Smooth muscle cell (in vitro differentiated cells): ENCODE data around the gene DOCK1. TPM values are rescaled to one million over a fixed set of nuclear protein-coding genes. Genes with fewer than 3 reads are reported as not detected.

Experiments used
- DNase-seq: peaks from one replicate; lab custom pipeline; 2025; ENCODE audit not compliant: unreplicated experiment; lab: John Stamatoyannopoulos, UW
- H2AFZ ChIP-seq: fragments of 200-600 bp; sonication (generic); 2 replicates; pipeline ENCODE4 v1.6.0; 2016; ENCODE audit warnings: antibody characterized with exemption, low read depth, mild to moderate bottlenecking
- H3F3A ChIP-seq: fragments of 200-600 bp; sonication (generic); 2 replicates; pipeline ENCODE4 v1.6.0; 2017; ENCODE audit warnings: antibody characterized with exemption, low read depth
- H3K27ac ChIP-seq: fragments of 200-600 bp; sonication (generic); 2 replicates; pipeline ENCODE4 v1.5.1; 2016; ENCODE audit warnings: low read depth, mild to moderate bottlenecking
- H3K27me3 ChIP-seq: fragments of 200-600 bp; sonication (generic); 2 replicates; pipeline ENCODE4 v1.6.1; 2016; ENCODE audit warnings: low read depth, mild to moderate bottlenecking
- H3K36me3 ChIP-seq: fragments of 200-600 bp; sonication (generic); 2 replicates; pipeline ENCODE4 v1.5.1; 2016; ENCODE audit warnings: low read depth
- H3K4me1 ChIP-seq: fragments of 200-600 bp; sonication (generic); 2 replicates; pipeline ENCODE4 v1.5.1; 2016; ENCODE audit warnings: low read depth
- H3K4me2 ChIP-seq: fragments of 200-600 bp; sonication (generic); 2 replicates; pipeline ENCODE4 v1.6.0; 2016; ENCODE audit warnings: mild to moderate bottlenecking
- H3K4me3 ChIP-seq: fragments of 200-600 bp; sonication (generic); 2 replicates; pipeline ENCODE4 v1.5.1; 2016; ENCODE audit warnings: mild to moderate bottlenecking
- H3K79me2 ChIP-seq: fragments of 200-600 bp; sonication (generic); 2 replicates; pipeline ENCODE4 v1.6.0; 2016; ENCODE audit warnings: low read depth, mild to moderate bottlenecking
- H3K9ac ChIP-seq: fragments of 200-600 bp; sonication (generic); 2 replicates; pipeline ENCODE4 v1.6.0; 2016; ENCODE audit warnings: low read depth
- H3K9me3 ChIP-seq: fragments of 200-600 bp; sonication (generic); replicated peaks from 2 replicates; pipeline ENCODE4 v1.5.1; 2016; ENCODE audit warnings: low read depth
- H4K20me1 ChIP-seq: fragments of 200-600 bp; sonication (generic); 2 replicates; pipeline ENCODE4 v1.6.0; 2016; ENCODE audit warnings: low read depth
- WGBS: methylation state at CpG from one replicate; pipeline ENCODE4 v1.1.7; 2016; ENCODE audit warnings: low lambda C conversion rate; 5-methylcytosine and 5-hydroxymethylcytosine counted together
- polyA plus RNA-seq: library from polyadenylated mRNA; unstranded; fragments of >200 nt; fragmentation: Nextera tagmentation; extraction: Ambion mirVana; gene quantifications from 2 replicates; pipeline ENCODE4 v1.2.1, GENCODE V29; 2016
- total RNA-seq: library from RNA; depleted of rRNA; stranded (reverse); fragments of >200 nt; gene quantifications from 2 replicates; pipeline ENCODE4 v1.2.3, GENCODE V29; 2014
- TF ChIP-seq, protein P1 (sequence below): fragments of 200-600 bp; sonication (generic); IDR thresholded peaks from 2 replicates; pipeline ENCODE4 v1.5.1; 2017; ENCODE audit warnings: borderline replicate concordance, mild to moderate bottlenecking, antibody characterized with exemption; ENCODE audit not compliant: insufficient read depth, poor library complexity, severe bottlenecking

Gene DOCK1
- total and polyA plus RNA-seq, 2 experiments from 2014 or later, result 18.4 to 37.1 TPM

DNA sequence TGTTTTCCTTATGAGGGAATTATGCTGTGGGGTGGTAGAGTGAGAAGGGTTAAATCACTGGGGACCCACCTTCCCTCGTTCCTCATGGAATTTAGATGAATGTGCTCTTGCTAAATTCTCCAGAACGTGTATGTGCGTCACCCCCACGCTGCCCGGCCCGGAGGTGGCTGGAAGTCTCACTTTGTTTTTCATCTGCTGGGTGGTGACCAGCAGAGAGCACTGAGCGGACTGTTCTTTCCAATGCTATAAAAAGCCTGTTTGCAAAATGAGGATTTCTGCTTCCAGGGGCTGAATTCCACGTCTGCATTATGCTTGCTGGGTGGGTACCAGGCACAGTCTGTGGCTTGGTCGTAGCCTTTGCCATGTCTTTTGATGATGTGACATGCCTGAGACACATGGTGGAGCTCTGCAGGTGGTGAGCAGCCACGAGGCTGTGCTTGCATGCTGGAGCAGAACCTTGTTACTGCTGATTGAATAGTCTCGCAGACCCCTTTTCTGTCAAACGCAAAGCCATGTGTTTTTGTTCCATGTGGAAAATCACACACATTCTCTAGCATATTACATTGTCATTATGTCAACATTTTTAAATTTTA lies 323.1 kb downstream of the DOCK1 start:
- no peak for DNase-seq
- Histone ChIP-seq H4K20me1 (peaks cover 28% of the 10 kb centered on the region), H3K27ac (no peak overlapping the region), H3K9ac (no peak overlapping the region), H3K9me3 (no peaks in the 10 kb centered on the region), H2AFZ (no peak overlapping the region), H3K79me2 (no peaks in the 10 kb centered on the region), H3K4me3 (no peak overlapping the region), H3K4me2 (no peak overlapping the region), H3K36me3 (no peaks in the 10 kb centered on the region), H3F3A (no peaks in the 10 kb centered on the region), H3K27me3 (no peaks in the 10 kb centered on the region), H3K4me1 (no peaks in the 10 kb centered on the region)
- 82% methylated on average over 12 of the region's 12 CpGs for WGBS
- TF ChIP-seq, protein P1, sequence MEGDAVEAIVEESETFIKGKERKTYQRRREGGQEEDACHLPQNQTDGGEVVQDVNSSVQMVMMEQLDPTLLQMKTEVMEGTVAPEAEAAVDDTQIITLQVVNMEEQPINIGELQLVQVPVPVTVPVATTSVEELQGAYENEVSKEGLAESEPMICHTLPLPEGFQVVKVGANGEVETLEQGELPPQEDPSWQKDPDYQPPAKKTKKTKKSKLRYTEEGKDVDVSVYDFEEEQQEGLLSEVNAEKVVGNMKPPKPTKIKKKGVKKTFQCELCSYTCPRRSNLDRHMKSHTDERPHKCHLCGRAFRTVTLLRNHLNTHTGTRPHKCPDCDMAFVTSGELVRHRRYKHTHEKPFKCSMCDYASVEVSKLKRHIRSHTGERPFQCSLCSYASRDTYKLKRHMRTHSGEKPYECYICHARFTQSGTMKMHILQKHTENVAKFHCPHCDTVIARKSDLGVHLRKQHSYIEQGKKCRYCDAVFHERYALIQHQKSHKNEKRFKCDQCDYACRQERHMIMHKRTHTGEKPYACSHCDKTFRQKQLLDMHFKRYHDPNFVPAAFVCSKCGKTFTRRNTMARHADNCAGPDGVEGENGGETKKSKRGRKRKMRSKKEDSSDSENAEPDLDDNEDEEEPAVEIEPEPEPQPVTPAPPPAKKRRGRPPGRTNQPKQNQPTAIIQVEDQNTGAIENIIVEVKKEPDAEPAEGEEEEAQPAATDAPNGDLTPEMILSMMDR, result no peak

- no peak overlapping the region for H3K4me3 ChIP-seq
- DNase-seq, result no peak
- no peaks in the 10 kb centered on the region for H3K9me3 ChIP-seq
- no peak overlapping the region for H3K4me2 ChIP-seq
- peaks cover 21% of the 10 kb centered on the region for H4K20me1 ChIP-seq
- H2AFZ ChIP-seq, result no peak overlapping the region
- TF ChIP-seq, protein P1, result no peak
- no peaks in the 10 kb centered on the region for H3F3A ChIP-seq
- H3K36me3 ChIP-seq, result no peaks in the 10 kb centered on the region
- WGBS, result 81% methylated on average over 1 of the region's 1 CpG
- no peak overlapping the region for H3K27ac ChIP-seq
- H3K4me1 ChIP-seq, result no peaks in the 10 kb centered on the region
- no peaks in the 10 kb centered on the region for H3K27me3 ChIP-seq
- H3K79me2 ChIP-seq, result no peaks in the 10 kb centered on the region
- no peak overlapping the region for H3K9ac ChIP-seq
Observed at GRCh38 chr10:127234306-127234800, 329.1 kb downstream of the DOCK1 start.

DNA sequence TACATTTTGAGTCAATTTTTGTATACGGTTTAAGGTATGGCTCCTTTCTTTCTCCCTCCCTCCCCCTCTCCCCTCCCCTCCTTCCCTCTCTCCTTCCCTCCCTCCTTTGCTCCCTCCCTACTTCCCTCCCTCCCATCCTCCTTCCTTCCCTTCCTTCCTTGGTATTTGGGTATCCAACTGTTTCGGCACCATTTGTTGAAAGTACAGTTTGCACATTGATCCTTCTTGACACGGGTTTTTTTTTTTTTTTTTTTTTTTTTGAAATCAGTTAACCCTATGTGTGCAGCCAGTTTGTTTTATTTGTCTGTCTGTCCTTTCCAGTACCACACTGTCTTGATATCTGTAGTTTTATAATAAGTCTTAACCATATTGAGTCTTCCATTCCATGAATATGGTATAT lies 331.0 kb downstream of the DOCK1 start:
- DNase-seq, result no peak
- Histone ChIP-seq H4K20me1 (peaks cover 8% of the 10 kb centered on the region), H3K27ac (no peak overlapping the region), H2AFZ (no peak overlapping the region), H3K4me1 (no peaks in the 10 kb centered on the region), H3K4me3 (no peak overlapping the region), H3K9me3 (no peaks in the 10 kb centered on the region), H3K36me3 (no peaks in the 10 kb centered on the region), H3F3A (no peaks in the 10 kb centered on the region), H3K27me3 (no peaks in the 10 kb centered on the region), H3K9ac (no peak overlapping the region), H3K79me2 (no peaks in the 10 kb centered on the region), H3K4me2 (no peak overlapping the region)
- WGBS, result 87% methylated on average over 3 of the region's 3 CpGs
- TF ChIP-seq, protein P1, result no peak

- no peak overlapping the region for H3K4me3 ChIP-seq
- TF ChIP-seq, protein P1, result no peak
- H3K4me1 ChIP-seq, result no peaks in the 10 kb centered on the region
- 62% methylated on average over 3 of the region's 3 CpGs for WGBS
- peaks cover 17% of the 10 kb centered on the region for H4K20me1 ChIP-seq
- H3K36me3 ChIP-seq, result no peaks in the 10 kb centered on the region
- H3F3A ChIP-seq, result no peaks in the 10 kb centered on the region
- DNase-seq, result no peak
- H3K4me2 ChIP-seq, result no peak overlapping the region
- no peak overlapping the region for H3K9ac ChIP-seq
- no peaks in the 10 kb centered on the region for H3K79me2 ChIP-seq
- H3K9me3 ChIP-seq, result no peaks in the 10 kb centered on the region
- H3K27ac ChIP-seq, result no peak overlapping the region
- H3K27me3 ChIP-seq, result no peaks in the 10 kb centered on the region
- no peak overlapping the region for H2AFZ ChIP-seq
Observed at GRCh38 chr10:127242914-127243313, 337.7 kb downstream of the DOCK1 start.
